Measurements from ENCODE around the gene IL1RAP.
"Not testable (repeated sequence)": the region's sequence is repeated elsewhere in the genome, so short reads cannot be mapped to it uniquely, and the experiment has no call there.

The IL1RAP gene

DNA sequence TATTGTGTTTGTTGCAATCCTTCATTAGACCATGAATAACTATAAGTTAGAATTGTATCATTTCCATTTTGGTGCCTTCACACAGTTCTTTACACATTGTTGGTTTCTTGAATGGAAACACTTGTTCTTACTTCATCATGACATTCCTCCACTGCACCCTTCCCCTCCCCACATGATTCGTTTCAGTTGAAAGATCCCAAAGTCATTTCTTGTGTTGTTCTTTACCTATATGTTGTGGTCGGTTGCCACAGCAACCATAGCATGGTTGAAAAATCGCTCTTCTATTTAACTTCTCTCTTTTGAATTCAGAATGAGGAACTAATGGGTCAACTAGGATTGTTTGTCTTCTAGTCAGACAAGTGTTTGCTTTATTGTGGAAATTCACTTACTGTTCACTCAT lies 103.3 kb downstream of the IL1RAP start:
- DNase-seq = no peak

DNA sequence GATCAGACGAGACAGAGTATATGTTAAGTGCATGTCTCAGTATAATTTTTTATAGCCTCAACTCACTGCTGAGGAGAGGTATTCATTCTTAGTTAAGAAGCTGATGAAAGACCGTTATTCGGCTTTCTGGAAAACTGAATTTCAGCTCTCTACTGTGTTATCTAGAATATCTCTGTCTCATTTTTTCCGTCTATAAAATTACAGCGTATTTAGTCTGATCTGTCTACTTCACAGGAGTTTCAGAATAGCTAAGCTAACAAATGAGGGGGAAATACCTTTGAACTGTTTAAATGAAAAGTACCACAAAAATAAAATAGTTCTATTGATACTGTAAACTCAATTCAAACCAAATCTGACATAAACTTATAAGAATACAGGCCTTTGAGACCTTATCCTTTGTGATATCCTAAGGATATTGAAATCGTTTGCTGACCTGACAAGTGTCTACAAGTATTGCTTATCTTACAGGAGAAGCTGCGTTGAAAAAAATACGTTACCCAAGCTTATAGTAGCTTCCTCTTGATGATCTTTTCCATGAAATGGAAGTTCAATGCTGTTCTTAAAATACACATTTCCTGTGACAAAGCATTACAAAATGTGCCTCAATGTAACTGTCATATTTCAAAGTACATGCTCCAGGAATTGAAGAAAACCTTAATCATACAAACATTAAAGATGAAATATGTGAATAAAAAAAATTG lies 104.6 kb downstream of the IL1RAP start:
- no peak for DNase-seq

DNA sequence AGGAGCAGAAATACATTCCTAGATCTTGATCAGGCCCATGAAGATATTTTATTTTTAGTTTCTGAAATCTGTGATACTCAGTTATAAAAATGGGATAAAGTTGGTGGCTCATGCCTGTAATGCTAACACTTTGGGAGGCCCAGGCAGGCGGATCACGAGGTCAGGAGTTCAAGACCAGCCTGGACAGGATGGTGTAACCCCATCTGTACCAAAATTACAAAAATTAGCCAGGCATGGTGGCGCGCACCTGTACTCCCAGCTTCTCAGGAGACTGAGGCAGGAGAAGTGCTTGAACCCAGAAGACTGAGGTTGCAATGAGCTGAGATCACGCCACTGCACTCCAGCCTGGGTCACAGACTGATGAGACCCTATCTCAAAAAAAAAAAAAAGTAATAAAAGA lies 105.5 kb downstream of the IL1RAP start:
- DNase-seq = no peak

DNA sequence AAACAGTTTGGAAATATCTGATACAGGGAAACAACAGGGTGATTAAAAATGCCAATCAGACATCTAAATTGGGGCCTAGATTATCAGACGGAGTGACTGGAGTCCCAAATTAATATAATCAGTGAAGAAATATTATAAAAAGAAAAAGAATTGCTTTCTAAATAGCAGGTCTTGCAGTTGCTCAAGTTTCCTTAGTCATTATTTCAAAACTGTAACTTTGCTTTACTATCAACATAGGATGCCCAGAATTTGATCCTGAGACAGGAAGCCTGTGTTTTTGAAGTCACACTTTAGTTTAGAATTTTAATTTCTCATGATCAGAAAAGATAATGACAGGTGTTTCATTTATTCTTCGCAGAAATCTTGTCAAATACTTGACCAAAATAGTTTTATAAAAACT lies 105.9 kb downstream of the IL1RAP start:
- DNase-seq = no peak

DNA sequence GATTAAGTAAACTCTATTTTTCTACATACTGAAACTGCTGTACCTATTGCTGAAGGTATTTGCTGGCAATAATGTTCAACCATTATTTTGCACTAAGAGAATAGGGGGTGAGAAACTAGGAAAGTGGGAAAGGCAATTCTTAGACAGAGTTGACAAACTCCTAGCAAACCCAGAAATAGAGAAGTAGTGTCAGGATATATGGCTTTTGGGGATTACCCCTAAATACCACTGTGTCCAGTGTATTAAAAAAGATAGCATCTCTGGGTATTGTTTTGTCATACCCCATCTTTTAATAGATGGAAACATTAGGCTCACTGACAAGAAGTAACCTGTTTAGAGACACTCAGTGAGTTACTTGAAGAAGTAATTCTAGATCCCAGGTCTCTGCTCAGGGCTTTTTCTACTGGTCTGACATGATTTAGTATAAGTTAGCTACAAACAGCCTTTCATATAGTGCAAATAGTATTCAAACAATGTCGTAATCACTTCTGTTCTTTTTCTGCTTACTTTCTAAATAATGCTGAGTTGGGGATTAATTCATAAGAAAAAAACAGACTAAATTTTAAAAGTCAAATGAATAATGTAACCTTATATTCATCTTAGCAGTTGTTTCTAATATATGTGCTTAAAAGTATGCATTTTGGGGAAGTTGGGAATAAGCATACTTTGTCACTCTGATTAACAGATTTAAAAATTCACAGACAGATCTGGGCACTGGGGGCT lies 107.2 kb downstream of the IL1RAP start:
- no peak for DNase-seq

DNA sequence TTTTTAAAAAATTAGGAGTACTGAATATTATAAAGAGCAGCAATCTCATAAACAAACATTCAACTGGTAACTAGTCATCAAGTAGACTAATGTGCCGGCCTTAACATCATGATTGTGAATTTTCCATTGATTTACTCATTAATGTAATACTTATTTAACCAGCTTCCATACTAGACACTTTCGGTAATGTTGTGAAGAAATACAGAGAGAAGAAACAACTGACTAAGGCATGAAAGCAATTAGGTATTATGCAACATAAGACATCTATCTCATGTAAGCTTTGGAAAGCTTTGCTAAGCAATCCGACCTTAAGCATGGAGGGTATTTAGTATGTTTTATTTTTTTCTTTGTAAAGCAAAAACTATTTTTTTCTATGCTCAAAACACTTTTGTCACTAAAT lies 108.0 kb downstream of the IL1RAP start:
- no peak for DNase-seq

DNA sequence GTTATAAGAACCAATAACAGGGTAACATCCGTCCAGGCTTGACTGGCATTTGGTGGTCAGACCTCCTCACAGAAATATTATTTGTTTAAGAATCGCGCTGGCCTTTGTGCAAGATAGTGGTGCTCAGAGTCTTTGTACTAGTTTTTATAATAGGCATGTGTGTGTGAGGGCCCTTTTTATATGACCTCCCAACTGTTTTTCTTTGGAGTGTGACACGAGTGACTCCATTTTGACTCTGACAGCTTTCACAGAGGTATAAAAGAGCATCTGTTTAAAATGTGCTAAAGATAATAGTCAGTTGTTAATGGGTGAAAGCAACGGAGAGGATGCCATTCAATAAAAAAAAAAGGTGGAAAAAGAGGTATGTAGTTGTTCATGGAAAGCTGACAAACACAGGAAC lies 110.4 kb downstream of the IL1RAP start:
- no peak for DNase-seq

DNA sequence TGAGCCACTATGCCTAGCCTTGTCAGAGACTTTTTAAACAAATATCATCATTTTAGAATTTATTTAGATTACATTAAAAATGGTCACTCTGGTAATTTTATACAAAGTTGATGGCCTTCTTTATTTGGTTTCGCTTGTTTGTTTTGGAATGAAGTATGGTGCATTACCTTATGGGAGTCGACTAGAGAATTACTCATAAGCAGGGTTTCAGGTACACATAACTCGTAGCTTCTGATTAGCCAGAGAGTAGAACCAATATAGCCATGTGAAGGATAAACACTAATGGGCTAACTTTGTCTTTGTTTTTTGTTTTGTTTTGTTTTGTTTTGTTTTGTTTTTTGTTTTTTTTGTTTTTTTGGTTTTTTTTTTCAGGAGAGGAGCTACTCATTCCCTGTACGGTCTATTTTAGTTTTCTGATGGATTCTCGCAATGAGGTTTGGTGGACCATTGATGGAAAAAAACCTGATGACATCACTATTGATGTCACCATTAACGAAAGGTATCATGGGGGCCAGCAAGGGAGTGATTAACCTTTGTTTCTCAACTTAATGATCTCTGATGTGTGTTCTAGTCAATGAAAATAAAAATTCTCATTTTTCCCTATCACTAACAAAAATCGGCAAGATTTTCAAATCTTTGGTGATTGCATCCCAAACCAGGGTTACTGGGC lies 113.2 kb downstream of the IL1RAP start:
- DNase-seq = no peak

DNA sequence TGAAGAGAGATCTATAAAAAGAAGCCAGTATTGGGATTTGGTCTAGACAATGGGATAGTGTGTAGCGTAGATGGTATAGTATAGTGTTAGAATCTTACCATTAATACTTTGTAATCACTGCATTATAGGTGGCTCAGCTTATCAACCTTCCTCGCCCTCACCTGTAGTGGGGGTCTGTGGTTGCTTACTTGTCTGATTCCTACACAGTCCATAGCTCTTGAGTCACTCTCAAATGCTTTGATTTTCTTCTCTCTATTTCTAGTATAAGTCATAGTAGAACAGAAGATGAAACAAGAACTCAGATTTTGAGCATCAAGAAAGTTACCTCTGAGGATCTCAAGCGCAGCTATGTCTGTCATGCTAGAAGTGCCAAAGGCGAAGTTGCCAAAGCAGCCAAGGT lies 115.2 kb downstream of the IL1RAP start:
- no peak for DNase-seq

DNA sequence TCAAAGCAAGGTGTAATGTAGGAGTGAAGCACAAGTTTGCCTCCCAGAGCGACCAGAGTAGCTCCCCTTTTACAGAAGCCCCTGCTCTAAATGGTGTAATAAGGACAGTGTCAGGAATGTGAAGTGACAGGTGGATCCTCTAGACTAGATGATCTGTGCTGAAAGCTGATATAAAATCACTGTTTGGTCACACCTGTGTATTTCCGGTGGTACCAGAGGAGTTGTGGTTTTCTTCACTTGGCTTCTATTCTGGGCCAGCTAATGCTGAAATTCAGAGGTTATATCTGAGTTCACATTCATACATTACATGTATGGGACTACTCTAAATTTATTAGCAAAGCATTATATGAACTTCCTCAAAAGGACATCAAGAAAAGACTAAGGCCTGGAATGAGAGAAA lies 117.4 kb downstream of the IL1RAP start:
- DNase-seq = no peak

DNA sequence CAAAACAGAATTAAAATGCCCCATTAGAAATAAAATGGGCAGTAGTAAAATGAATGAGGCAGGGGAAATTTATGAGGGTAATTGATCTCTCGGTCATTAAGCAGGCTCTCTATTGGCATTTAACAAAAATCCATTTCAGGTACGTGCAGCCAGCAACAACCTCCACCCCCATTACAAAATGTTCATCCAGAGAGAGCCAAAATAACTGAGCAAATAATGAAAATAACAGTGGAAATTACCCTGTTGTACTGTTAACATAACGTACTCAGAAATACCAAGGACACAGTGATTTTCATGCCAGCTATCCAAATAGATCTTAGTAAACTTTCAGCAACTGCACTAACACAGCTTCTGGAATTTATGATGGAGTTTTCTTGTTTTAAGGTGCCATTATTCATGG lies 127.7 kb downstream of the IL1RAP start:
- DNase-seq = no peak

DNA sequence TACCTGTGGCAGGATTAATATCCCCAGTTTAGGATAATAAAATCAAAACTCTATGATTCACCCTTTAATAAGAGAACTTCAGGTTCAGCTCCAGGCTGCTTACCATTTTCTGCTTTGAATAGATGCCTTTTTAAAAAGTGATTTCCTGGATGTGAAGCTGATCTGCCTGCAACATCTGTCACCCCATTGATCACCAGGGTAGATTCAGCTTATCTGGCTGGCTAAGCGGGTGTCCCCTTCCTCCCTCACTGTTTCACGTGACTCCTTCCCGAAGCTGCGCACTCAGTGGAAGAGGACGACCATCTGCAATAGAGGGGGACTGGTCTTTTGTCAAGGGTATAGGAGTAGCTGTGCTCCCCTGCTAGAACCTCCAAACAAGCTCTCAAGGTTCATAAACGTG lies 128.1 kb downstream of the IL1RAP start:
- no peak for DNase-seq

DNA sequence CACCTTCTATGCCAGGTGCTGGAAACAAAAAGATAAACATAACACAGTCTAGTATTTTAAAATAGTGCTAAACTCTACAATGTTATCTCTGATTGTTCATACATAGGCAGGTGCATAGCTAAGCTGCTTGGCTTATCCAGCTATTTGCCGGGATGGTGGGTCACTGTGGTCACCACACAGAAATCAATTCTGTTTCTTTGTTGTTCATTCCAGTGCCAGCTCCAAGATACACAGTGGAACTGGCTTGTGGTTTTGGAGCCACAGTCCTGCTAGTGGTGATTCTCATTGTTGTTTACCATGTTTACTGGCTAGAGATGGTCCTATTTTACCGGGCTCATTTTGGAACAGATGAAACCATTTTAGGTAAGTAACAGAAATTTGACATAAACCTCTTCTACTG lies 130.2 kb downstream of the IL1RAP start:
- DNase-seq = no peak

DNA sequence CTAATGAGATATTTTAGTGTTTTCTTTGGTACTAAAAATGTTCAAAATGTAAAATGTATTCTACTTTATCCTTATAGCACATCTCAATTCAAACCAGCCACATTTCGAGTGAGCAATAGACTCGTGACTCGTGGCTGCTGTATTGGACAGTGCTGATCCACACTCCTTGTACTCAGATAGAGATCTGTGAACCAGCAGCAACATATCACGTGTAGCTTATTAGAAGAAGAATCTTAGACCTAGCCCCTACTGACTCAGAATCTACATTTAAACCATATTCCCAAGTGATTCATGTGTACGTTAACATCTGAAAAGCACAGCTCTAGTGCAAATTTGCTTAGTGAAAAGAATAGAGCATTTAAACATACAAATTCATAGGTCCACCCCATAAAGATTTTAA lies 130.9 kb downstream of the IL1RAP start:
- DNase-seq = no peak

DNA sequence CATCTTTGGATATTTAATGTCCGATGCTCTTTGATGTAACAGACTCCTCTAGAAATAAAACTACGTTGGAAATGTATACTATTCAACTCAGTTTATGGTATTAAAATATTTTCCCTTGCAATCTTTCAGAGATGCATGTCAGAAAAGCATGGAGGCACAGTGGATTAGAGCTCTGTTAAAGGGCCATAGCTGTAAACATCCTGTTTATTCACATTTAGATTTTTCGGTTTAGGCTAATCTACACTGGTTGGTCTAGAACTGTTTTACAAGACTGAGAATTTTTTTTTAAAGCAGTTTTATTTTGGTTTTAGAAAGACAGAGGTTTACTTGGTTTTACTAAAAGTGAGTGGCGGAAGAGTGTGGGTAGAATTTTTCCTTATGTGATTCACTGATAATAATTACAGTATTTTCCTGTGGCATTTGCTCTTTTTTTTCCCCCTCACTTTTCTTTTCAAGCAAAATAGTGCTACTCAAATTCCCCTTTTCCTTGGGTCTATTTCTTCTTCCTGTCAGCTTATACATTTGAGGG lies 132.1 kb downstream of the IL1RAP start:
- no peak for DNase-seq

DNA sequence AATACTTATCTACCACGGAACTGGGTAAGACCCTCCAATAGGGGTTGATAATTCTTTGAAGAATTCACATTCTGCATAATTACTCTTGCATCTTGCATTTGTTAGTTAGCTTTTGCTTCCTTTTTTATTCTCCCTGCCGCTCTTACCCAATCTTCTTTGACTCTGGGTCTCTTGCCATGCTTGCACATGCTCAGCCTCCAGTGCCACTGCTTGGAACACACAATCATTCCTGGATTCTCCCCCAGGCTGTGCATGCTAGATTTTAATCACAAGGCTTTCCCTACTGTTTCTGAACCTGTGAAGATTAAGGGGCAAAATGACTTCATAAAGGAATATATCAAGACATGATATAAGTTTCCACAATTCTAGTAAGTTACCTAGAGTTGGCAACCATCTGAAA lies 133.1 kb downstream of the IL1RAP start:
- no peak for DNase-seq

DNA sequence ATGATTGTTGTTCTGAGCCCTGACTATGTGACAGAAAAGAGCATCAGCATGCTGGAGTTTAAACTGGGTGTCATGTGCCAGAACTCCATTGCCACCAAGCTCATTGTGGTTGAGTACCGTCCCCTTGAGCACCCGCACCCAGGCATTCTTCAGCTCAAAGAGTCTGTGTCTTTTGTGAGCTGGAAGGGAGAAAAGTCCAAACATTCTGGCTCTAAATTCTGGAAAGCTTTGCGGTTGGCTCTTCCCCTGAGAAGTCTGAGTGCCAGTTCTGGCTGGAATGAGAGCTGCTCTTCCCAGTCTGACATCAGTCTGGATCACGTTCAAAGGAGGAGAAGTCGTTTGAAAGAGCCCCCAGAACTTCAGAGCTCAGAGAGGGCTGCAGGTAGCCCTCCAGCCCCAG lies 142.0 kb downstream of the IL1RAP start:
- no peak for DNase-seq

DNA sequence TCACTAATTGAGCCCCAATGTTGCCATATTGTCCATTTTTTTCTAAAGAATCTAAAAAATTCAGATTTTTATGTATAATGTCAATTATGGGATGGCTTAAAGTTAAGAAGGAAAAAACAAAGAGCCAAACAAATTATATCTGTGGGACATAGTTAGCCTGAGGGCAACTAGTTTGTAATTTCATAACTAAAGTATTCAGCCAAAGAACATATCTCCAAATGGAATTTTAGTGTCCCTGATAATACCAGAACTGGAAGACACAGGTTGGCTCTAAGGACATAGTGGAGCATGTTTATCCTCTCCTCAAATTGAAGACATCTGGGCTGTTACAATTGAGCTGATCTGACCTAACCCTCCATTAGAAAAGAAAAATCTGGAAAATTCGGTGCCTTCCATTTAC lies 144.2 kb downstream of the IL1RAP start:
- DNase-seq = no peak

DNA sequence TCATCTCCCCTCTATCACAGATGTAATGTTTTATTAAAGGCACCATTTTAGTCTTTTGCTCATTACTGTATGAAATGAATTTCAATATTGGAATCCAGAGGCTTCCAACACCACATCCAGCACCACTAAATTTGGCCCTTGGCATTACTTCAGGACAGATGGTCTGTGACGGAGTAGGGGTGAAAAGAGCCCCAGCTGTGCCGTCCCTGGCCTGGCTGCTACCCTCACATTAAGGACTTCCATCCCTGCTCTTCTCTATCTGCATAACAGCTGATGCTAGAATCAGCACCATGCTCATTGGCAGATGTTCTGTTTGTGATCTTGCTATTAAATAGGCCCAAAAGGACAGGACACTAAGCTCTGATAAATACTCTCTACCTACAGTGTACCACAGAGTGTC lies 152.9 kb downstream of the IL1RAP start:
- no peak for DNase-seq

DNA sequence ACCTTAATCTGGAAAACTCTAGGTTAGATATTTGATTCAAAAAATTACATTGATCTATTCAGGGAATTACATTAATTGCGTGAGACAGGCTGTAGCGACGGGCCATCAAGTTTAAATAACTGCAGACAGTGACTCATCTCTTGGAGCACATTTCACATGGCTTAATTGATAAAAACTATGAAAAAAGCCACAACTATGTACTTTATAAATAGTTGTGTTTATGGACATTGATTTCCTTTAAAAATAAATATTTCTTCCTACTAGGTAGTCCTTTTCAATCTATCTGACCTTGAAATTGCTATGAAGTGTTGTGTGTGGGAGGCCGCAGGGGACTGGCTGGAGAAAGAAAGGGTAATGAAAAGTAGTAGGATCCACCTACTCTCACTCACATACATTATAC lies 157.8 kb downstream of the IL1RAP start:
- no peak for DNase-seq

DNA sequence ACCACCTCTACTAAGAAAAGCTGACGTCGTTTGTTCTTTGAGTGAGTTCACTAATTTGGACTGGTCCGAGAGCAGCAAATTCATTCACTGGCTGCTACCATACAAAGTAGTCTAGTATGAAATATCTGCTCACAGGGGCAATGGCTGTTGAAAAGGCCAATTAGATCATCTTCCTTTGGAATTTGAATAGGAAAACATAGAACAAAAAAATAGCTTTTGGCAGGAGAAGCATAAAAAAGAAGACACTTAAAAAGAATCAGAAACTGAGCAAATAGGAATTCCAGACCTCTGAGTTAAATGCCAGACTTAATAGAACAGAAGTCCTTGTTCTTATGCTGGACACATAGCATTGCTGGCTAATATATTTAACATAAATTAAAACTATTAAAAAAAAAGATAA lies 159.3 kb downstream of the IL1RAP start:
- DNase-seq = no peak

DNA sequence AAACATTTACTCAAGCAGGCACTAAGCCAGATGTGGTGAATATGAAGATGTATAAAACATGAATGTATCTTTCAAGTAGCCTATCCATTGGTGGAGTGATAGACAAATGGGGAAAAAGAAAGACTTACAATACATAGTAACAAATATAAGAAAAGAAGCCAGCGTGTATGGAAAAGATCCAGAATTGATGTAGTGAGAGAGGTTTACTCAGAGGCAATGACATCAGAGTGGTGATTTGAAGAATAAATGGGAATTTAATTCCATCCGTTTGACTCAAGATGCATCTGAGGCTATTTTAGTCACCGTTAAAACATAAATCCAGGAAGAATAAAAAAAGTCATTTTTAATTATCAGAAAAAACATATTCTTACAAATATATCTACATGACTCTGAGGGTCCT lies 162.6 kb downstream of the IL1RAP start:
- no peak for DNase-seq

DNA sequence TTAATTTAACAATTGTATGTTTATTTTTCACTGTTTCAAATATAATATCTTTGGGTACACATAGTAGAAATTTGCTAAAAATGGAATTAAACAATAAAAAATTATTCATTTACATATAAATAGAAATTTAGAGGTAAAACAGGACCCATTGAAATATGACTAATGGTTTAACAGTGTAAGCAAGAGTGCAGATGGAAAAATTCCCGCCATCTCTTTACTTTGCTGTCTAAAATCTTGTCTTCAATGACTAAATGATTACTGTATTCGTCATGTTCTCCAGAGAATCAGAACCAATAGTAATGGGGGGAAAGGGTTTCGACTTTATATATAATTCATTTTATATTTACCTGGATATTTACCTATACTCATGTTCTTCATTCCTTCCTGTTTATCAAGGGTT lies 163.1 kb downstream of the IL1RAP start:
- DNase-seq = no peak

DNA sequence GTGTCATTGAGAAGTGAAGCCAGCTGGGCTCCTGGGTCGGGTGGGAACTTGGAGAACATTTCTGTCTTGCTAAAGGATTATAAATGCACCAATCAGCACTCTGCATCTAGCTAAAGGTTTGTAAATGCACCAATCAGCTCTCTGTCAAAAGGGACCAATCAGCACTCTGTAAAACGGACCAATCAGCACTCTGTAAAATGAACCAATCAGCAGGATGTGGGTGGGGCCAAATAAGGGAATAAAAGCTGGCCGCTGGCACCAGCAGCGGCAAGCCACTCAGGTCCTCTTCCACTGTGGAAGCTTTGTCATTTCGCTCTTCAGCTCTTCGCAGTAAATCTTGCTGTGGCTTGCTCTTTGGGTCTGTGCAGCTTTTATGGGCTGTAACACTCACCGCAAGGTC lies 164.0 kb downstream of the IL1RAP start:
- DNase-seq = not testable (repeated sequence)

Data from activated CD4-positive, alpha-beta T cell treated with anti-CD3 and anti-CD28 coated beads for 1 hour (primary cell).